ENCODE results near the gene ENTPD6. TPM values are rescaled to one million over a fixed set of nuclear protein-coding genes. Genes with fewer than 3 reads are reported as not detected.

The ENTPD6 gene
- total RNA-seq, 3 donors from 2014 or later: 45.8 to 77.6 (median 71.1) TPM

- Histone ChIP-seq H3K4me3 (no peak overlapping the region), H3K4me1 (peaks cover 0 to 4% of the 10 kb centered on the region in 2 donors), H3K27ac (no peak overlapping the region), H3K9me3 (no peaks in the 10 kb centered on the region), H3K27me3 (no peaks in the 10 kb centered on the region), H3K36me3 (no peaks in the 10 kb centered on the region)
- TF ChIP-seq POLR2AphosphoS5 (IDR thresholded peaks at IDR 0.05): no peak
- no peak for TF ChIP-seq POLR2A (IDR thresholded peaks at IDR 0.05)
- no peak for TF ChIP-seq CTCF (IDR thresholded peaks at IDR 0.05)
- no peak for DNase-seq (ENCODE audit: low spot score in 2 of 2)
- intact Hi-C loops (cut with DNase I; ENCODE audit: low total_unique reads): no loop called here
Measured at GRCh38 chr20:25187635-25188034, 7.9 kb upstream of the ENTPD6 start.

- Histone ChIP-seq H3K27me3 (no peaks in the 10 kb centered on the region), H3K36me3 (no peaks in the 10 kb centered on the region), H3K9me3 (no peaks in the 10 kb centered on the region), H3K4me3 (no peak overlapping the region), H3K27ac (no peak overlapping the region), H3K4me1 (peaks cover 0 to 4% of the 10 kb centered on the region in 2 donors)
- no peak for DNase-seq (ENCODE audit: low spot score in 2 of 2)
- TF ChIP-seq CTCF (IDR thresholded peaks at IDR 0.05) (no peak), POLR2AphosphoS5 (IDR thresholded peaks at IDR 0.05) (no peak), POLR2A (IDR thresholded peaks at IDR 0.05) (no peak)
- intact Hi-C loops (cut with DNase I; ENCODE audit: low total_unique reads): no loop called here
Measured at GRCh38 chr20:25188218-25188617, 7.3 kb upstream of the ENTPD6 start.

- Histone ChIP-seq H3K27me3 (no peaks in the 10 kb centered on the region), H3K36me3 (no peaks in the 10 kb centered on the region), H3K4me3 (no peak overlapping the region), H3K9me3 (no peaks in the 10 kb centered on the region), H3K27ac (no peak overlapping the region), H3K4me1 (peaks cover 0 to 4% of the 10 kb centered on the region in 2 donors)
- intact Hi-C loops (cut with DNase I; ENCODE audit: low total_unique reads): loop anchor here (10.0 kb wide), 1 partner anchor 126 kb away; no protein-coding TSS in a partner anchor
- no peak for TF ChIP-seq POLR2AphosphoS5 (IDR thresholded peaks at IDR 0.05)
- TF ChIP-seq CTCF (IDR thresholded peaks at IDR 0.05): no peak
- TF ChIP-seq POLR2A (IDR thresholded peaks at IDR 0.05): no peak
- DNase-seq (ENCODE audit: low spot score in 2 of 2): no peak
Measured at GRCh38 chr20:25191051-25191450, 4.5 kb upstream of the ENTPD6 start.

GRCh38 chr20:25191689-25192088 is 3.8 kb upstream of the ENTPD6 start:
- Histone ChIP-seq H3K27me3 (no peaks in the 10 kb centered on the region), H3K27ac (no peak overlapping the region), H3K4me3 (no peak overlapping the region), H3K36me3 (no peaks in the 10 kb centered on the region), H3K4me1 (peaks cover 0 to 4% of the 10 kb centered on the region in 2 donors), H3K9me3 (no peaks in the 10 kb centered on the region)
- TF ChIP-seq CTCF (IDR thresholded peaks at IDR 0.05) (no peak), POLR2AphosphoS5 (IDR thresholded peaks at IDR 0.05) (no peak), POLR2A (IDR thresholded peaks at IDR 0.05) (no peak)
- DNase-seq (ENCODE audit: low spot score in 2 of 2): no peak
- intact Hi-C loops (cut with DNase I; ENCODE audit: low total_unique reads): loop anchor here (10.0 kb wide), 1 partner anchor 127 kb away; no protein-coding TSS in a partner anchor

- H3K9me3 ChIP-seq: no peaks in the 10 kb centered on the region
- no peak for DNase-seq (ENCODE audit: low spot score in 2 of 2)
- TF ChIP-seq CTCF (IDR thresholded peaks at IDR 0.05): no peak
- no peak for TF ChIP-seq POLR2AphosphoS5 (IDR thresholded peaks at IDR 0.05)
- TF ChIP-seq POLR2A (IDR thresholded peaks at IDR 0.05): no peak
- no peak overlapping the region for H3K4me3 ChIP-seq
- H3K27me3 ChIP-seq: no peaks in the 10 kb centered on the region
- no peaks in the 10 kb centered on the region for H3K36me3 ChIP-seq
- no peak overlapping the region for H3K27ac ChIP-seq
- peaks cover 0 to 9% of the 10 kb centered on the region in 2 donors for H3K4me1 ChIP-seq
- intact Hi-C loops (cut with DNase I; ENCODE audit: low total_unique reads): loop anchor here (10.0 kb wide), 1 partner anchor 129 kb away; no protein-coding TSS in a partner anchor
Measured at GRCh38 chr20:25193843-25194242, 1.7 kb upstream of the ENTPD6 start.

Measured in breast epithelium (tissue), 4 donors.